ENCODE results near the gene DNTT. TPM values are rescaled to one million over a fixed set of nuclear protein-coding genes. Genes with fewer than 3 reads are reported as not detected.

Gene DNTT
- total and polyA plus RNA-seq, 2 experiments from 2014 or later, result not detected

- TF ChIP-seq ZNF462 (CRISPR knock-in tag; IDR thresholded peaks at IDR 0.05) (no peak), EZH2 (IDR thresholded peaks at IDR 0.05; ENCODE audit: low read depth, unreplicated experiment) (no peak), JUNB (IDR thresholded peaks at IDR 0.05; ENCODE audit: unreplicated experiment) (no peak), EZH2phosphoT487 (IDR thresholded peaks at IDR 0.05; ENCODE audit: unreplicated experiment) (no peak), POLR2AphosphoS5 (IDR thresholded peaks at IDR 0.05; ENCODE audit: low read depth) (no peak), ETS1 (IDR thresholded peaks at IDR 0.05) (no peak)
Measured at GRCh38 chr10:96376483-96376882, 72.2 kb downstream of the DNTT start (continued).

- H3K27me3 ChIP-seq (ENCODE audit: insufficient read depth), result peaks cover 11% of the 10 kb centered on the region
- H3K4me1 ChIP-seq (ENCODE audit: insufficient read depth), result peaks cover 6% of the 10 kb centered on the region; the same call in 1 of the 2 replicates
- no peak overlapping the region for H3K4me3 Mint-ChIP-seq
- H3K9me3 Mint-ChIP-seq, result no peaks in the 10 kb centered on the region
- H2AFZ ChIP-seq, result no peak overlapping the region
- H3K36me3 ChIP-seq (ENCODE audit: insufficient read depth), result no peaks in the 10 kb centered on the region
- no peak for ATAC-seq
- no peak overlapping the region for H3K27ac Mint-ChIP-seq
- H3K27me3 Mint-ChIP-seq (ENCODE audit: insufficient read depth, low read depth, poor library complexity), result peaks cover 12% of the 10 kb centered on the region
- H3K79me2 ChIP-seq (replicated peaks; ENCODE audit: insufficient read depth), result no peaks in the 10 kb centered on the region
- no peaks in the 10 kb centered on the region for H3K36me3 Mint-ChIP-seq (ENCODE audit: low read depth)
- TF ChIP-seq ZNF114 (CRISPR knock-in tag; IDR thresholded peaks at IDR 0.05) (no peak), ETS1 (IDR thresholded peaks at IDR 0.05) (no peak), EZH2 (IDR thresholded peaks at IDR 0.05; ENCODE audit: low read depth, unreplicated experiment) (no peak)
- no peaks in the 10 kb centered on the region for H3F3A ChIP-seq (replicated peaks; ENCODE audit: low read depth)
- no peak overlapping the region for H3K27ac ChIP-seq (ENCODE audit: low read depth)
- no peak overlapping the region for H3K4me2 ChIP-seq
- no peak for DNase-seq (ENCODE audit: low spot score)
- H3K9me2 ChIP-seq (ENCODE audit: insufficient read depth), result no peaks in the 10 kb centered on the region
- H4K20me1 ChIP-seq (replicated peaks; ENCODE audit: insufficient read depth), result no peaks in the 10 kb centered on the region
- H3K4me3 ChIP-seq, result no peak overlapping the region
- H3K4me1 Mint-ChIP-seq, result peaks cover 15% of the 10 kb centered on the region
Measured at GRCh38 chr10:96377816-96378294, 73.6 kb downstream of the DNTT start.

Measured in GM23338 (cell line).